Measurements from ENCODE around the gene ARAP3.

The ARAP3 gene

DNA sequence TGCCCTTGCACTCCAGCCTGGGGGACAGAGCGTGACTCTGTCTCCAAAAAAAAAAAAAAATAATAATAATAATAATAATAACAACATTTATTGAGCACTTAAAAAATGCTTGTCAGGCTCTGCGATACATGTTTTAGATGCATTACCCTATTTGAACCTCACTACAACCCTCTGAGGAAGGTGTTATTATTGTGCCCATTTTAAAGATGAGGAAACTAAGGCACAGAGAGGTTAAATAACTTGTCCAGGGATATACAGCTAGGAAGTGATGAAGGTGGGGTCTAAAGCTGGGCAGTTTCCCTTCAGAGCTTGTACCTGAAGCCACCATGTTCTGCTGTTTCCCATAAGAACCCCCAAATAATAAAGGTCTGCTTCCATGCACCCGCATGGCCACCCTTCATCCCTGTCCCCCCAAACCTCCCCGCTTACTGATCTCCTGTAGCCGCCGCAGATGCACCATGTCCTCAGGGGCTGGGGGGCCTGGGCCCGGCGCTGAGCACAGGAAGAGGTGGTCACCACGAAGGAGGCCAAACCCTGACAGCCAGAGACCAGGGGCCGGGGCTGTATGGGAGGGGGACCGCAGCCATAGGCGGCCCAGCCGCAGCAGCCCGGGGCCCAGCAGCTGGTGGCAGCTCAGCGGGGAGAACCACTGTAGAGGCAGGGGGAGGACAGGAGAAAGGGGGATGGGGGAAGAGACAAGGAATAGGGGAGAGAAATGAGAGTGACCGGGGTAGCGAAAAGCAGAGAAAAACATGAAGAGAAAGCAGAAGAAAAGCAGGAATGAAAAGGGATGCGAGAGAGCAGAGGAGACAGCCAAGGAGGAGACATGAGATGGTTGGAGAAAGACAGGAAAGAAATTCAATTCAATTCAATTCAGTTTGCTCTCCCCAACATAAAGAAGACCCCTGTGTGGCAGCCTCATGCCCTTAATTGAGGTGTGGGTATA lies 15.8 kb downstream of the ARAP3 start:
- no peak for DNase-seq

GRCh38 chr5:141664733-141665461 lies 17.1 kb downstream of the ARAP3 start:
- peak; percentile 30 for DNase-seq

- no peak for DNase-seq
Observed at GRCh38 chr5:141663506-141663905, 18.5 kb downstream of the ARAP3 start.

DNA sequence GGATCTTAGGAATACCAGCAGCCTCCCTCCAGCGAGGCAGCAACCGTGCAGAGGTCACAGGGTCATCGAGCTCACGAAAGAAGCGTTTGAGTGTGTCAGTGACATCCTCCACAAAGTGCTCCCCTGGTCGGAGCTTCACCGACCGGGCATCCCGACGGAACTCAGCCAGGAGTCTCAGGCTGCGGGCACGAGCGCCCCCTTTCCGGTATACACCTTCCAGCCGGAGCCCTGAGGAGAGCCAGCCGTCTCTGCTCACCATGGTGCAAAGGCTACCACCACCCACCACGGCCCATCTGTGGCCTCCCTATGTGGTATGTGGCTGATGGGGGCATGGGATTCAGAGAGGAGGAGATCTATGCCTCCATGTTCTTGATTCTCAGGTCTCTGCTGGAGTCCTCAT lies 20.0 kb downstream of the ARAP3 start:
- no peak for DNase-seq

GRCh38 chr5:141657937-141658545 lies 24.0 kb downstream of the ARAP3 start:
- DNase-seq, result peak; percentile 71

DNA sequence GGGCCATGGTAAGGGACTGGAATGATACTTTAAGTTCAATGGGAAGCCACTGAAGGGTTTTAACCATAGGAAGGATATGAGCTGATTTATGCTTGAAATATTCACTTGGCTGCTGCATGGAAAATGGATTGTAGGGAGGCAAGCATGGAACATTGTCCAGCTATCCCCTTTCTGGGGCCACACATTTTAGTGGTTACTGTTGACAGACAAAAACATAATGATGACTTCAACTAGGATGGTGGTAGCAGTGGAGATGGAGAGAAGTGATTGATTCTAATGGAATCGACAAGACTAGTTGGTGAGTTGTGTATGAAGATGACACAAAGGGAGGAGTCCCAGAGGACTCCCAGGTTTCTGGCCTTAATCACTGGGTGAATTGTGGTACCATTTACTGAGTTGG lies 24.6 kb downstream of the ARAP3 start:
- DNase-seq, result no peak

DNA sequence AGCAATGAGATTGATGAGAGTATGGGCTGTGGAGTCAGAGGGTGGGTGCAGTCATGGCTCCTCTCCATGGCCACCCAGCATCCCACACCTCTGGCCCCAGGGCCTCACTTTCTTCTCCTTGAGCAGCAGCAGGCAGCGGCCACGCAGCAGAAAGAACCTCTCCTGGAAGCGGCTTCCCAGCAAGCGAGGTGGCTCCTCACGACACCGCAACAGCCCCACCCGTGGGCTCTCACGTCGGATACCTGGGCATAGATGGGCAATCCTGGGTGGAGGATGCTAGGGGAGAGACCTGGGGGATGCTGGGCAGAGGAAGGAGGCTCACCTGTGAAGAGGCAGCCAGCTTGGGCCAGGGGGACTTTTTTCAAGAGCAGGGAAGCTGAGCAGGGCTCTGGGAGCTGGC lies 25.6 kb downstream of the ARAP3 start:
- no peak for DNase-seq

- no peak for DNase-seq
Observed at GRCh38 chr5:141655020-141655419, 27.0 kb downstream of the ARAP3 start.

- peak; percentile 80 for DNase-seq
Observed at GRCh38 chr5:141654298-141654697, 27.7 kb downstream of the ARAP3 start.

GRCh38 chr5:141651728-141652105 lies 30.3 kb downstream of the ARAP3 start:
- DNase-seq, result no peak

DNA sequence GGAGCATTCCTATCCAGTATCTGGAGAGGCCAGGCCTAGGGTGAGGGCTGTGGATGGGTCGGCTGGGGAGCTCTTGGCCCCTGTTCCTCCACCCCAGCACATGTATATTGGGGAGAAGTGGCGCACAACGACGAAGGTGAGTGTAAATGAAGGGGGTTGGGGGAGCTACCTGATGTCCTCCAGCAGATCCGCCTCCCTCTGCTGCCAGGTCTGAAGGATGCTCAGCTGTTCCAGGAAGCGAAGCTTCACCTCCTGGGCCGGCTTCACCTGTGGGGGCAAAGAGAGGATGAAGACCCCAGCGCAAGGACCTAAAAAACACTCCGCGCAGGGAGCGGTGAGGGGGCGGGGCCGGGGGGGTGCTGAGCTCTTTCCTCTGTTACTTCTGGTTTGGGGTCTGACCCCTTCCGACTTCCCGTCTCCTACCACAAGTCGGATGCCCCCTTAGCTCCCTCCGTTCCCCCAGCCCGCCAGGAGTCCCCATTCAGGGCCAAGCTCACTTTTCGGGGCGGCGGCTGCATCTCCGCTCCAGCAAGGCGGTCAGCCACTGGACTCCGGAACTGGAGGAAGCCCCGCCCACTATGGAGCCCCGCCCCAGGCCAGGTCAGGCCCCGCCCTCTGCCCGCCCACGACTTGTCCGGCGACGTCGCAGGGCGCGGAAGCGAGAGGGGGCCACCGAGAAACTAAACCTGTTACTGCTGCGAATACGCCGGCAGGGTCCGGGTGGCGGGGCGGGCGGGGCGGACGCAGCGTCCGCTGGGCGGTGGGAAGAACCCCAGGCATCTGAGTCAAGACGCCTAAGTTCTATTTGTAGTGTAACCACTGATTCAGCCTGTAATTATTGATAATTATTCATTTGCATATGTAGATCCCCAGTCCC lies 30.9 kb downstream of the ARAP3 start, which contains the start of gene FCHSD1:
Gene FCHSD1 (minus strand): TSS at position 568 of the 877 bp plus-strand sequence. CDS start 50 bp downstream, at position 518.
- peak; percentile 57 for DNase-seq

GRCh38 chr5:141649972-141650371 lies 32.1 kb downstream of the ARAP3 start:
- no peak for DNase-seq

DNA sequence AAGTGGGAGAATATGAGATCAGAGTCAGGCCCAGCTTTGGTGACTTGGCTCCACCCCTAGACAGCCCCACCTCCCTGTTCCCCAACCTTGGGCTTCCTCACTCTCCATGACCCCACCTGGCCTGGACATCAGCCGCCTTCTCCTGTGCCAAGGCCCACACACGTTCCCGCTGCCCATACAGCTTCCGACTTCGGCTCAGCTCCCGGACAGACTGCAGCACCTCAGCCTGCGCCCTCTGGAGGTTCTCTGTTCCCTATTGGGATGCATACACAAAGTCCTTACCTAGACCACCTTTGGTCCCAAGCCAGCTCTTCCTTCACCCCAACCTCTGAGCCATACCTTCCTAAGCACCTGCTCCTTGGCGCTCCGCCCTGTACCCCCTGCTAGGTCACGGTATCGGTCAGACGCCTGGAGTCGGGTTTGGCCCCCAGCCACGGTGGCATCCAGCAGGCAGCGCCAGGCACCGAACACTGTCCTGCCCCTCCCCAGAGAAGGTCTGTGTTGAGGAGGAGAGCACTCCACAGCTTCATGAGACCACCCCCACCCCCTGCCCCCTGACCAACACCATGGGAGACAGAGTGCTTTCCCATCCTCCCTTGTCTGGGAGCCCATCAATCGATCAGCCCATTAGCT lies 32.9 kb downstream of the ARAP3 start:
- DNase-seq, result no peak

GRCh38 chr5:141647851-141648250 lies 34.2 kb downstream of the ARAP3 start:
- DNase-seq, result no peak

- no peak for DNase-seq
Observed at GRCh38 chr5:141647242-141647641, 34.8 kb downstream of the ARAP3 start.

DNA sequence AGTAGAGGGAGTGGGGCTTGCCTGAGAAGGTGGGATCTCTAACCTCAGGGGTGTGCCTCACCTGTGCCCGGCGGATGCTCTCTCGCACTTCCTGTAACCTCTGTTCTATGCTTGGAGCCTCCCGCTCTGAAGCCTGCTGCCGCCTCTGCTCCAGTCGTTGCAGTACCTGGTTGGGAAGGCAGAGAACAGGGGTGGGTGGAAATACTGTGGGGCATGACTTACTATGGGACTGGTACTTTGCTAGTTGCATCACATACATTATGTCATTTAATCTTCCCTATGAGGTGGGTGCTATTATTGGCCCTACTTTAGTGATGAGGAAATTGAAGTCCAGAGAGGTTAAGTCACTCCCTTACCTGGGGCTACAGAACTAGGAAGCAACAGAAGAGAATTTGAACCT lies 36.0 kb downstream of the ARAP3 start:
- DNase-seq, result no peak

DNA sequence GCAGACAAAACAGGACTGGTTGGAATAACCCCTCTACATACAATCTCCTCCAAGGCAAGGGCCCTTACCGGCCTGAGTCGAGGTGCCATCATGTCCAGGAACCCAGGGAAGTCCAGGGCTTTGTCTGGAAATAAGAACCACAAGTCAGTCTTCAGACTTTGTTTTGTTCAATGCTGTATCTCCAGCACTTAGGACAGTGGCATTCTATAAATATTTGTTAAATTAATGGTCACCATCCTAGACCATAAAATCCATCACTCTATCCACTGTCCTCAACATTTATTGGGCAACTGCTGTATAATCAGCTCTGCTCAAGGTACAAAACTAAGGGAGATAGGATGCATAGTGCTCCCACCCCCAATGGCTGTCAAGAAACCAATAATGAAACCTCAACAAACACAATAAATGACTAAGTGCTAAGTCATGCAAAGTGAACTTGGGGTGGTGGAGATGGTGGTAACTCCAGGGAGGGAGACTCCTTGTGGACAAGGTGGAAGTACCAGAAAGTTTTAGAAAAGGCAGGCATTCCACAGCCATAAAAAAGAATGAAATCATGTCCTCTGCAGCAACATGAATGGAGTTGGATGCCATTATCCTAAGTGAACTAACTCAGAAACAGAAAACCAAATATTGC lies 40.3 kb downstream of the ARAP3 start:
- peak; percentile 92 for DNase-seq

- no peak for DNase-seq
Observed at GRCh38 chr5:141640698-141641097, 41.3 kb downstream of the ARAP3 start.

- DNase-seq, result no peak
Observed at GRCh38 chr5:141640051-141640415, 42.0 kb downstream of the ARAP3 start.

DNA sequence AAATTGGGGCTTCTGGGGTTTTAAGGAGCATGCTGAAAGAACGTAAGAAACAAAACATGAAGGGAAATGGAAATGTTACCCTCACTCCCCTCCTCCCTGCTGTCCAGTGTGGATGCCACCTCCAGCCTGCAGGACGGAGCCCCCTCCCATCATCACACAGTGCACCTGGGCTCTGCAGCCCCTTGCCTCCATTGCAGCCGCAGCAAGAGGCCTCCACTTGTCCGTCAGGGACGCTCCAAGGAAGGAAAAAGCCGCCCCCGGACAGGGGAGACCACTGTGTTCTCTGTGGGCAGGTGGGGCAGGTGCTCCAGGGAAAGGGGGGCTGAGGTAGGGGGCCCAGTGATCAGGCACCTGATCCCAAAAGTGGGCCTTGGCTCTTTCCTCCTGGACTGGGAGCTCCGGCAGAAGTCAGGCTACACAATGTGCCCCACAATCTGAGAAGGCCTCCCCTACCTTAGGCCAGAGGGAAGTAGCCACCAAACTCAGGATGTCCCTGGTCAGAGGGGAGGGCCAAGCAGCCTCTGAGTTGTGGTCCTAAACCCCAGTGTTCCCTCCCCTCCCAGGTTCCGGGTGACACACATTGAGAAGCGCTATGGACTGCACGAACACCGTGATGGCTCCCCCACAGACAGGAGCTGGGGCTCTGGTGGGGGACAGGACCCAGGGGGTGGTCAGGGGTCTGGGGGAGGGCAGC lies 42.5 kb downstream of the ARAP3 start:
- DNase-seq, result no peak

DNA sequence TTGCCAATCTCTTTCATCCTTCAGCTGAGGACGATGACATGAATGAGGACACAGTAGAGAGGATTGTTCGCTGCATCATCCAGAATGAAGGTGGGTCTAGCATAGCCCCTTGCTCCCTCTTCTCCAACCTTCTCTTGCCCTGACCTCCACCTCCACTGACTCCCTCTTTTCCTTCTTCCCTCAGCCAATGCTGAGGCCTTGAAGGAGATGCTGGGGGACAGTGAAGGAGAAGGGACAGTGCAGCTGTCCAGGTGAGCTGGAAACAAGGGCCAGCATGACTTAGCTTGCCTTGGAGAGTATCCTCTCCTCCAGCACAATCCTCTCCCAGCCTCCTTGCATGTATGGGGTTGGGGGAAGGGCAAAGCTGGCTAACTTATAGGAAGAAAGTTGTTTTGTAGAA lies 43.3 kb downstream of the ARAP3 start:
- DNase-seq, result no peak
